ENCODE data around the gene PKIG.

DNA sequence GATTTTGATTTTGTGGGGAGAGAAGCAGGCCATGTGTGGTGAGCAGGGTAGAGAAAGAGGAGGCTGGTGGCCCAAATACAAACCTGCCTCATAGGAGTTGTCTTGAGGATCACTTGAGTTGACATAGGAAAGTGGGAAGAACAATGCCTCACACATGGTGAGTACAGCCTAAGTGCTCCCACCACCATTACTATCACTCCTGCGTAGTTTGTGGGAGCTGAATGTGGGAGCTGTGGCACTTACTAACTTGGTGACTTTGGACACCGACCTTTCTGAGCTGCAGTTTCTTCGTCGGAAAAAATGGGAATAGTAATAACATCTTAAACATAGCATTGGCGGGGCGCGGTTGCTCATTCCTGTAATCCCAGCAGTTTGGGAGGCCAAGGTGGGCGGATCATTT, 35.0 kb upstream of the PKIG start:
- TF ChIP-seq CTCF (IDR thresholded peaks at IDR 0.05; ENCODE audit: extremely low read depth in 1 of 2, insufficient read depth in 1 of 2, low read depth in 1 of 2, low read length in 2 of 2) = no peak
- TF ChIP-seq POLR2AphosphoS5 (IDR thresholded peaks at IDR 0.05; ENCODE audit: insufficient read depth, low read depth, low read length) = no peak
- TF ChIP-seq EZH2 (IDR thresholded peaks at IDR 0.05; ENCODE audit: borderline replicate concordance, low read depth, low read length, severe bottlenecking) = no peak
- no peak for TF ChIP-seq POLR2A (IDR thresholded peaks at IDR 0.05; ENCODE audit: low read depth, low read length)
- TF ChIP-seq, protein P1, sequence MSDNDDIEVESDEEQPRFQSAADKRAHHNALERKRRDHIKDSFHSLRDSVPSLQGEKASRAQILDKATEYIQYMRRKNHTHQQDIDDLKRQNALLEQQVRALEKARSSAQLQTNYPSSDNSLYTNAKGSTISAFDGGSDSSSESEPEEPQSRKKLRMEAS (IDR thresholded peaks at IDR 0.05; ENCODE audit: insufficient read depth, insufficient read length) = no peak
